Testis (tissue), 2 donors: ENCODE data around the gene DCLK1.

Source experiments
- CTCF ChIP-seq, 3 experiments: fragments of 450-650 bp in 2 of 3; fragments of 200-600 bp in 1 of 3; sonication (generic) in 1 of 3; IDR thresholded peaks; one replicate each; pipeline ENCODE4 v1.5.1; 2016 to 2019; ENCODE audit warnings: antibody characterized with exemption in 3 of 3, mild to moderate bottlenecking in 2 of 3, moderate library complexity in 1 of 3
- POLR2A ChIP-seq: fragments of 450-650 bp; IDR thresholded peaks from one replicate; pipeline ENCODE4 v1.6.1; 2017; ENCODE audit warnings: antibody characterized with exemption, mild to moderate bottlenecking, moderate library complexity

GRCh38 chr13:35865341-35866240 is 265.6 kb downstream of the DCLK1 start:
- no peak for TF ChIP-seq CTCF (IDR thresholded peaks at IDR 0.05)
- TF ChIP-seq POLR2A: no peak
